OCI-LY1 (cell line): Measurements from ENCODE around the gene ABLIM2.

Experiments
- H2AFZ ChIP-seq: fragments of 200-600 bp; sonication (generic), shearing (Covaris generic); 2 replicates; pipeline ENCODE4 v1.6.0; 2014; ENCODE audit warnings: antibody characterized with exemption, mild to moderate bottlenecking, low read length
- H3F3A ChIP-seq: fragments of 200-600 bp; sonication (generic), shearing (Covaris generic); 2 replicates; pipeline ENCODE4 v1.6.0; 2014; ENCODE audit warnings: mild to moderate bottlenecking, antibody characterized with exemption, low read length, moderate library complexity; ENCODE audit not compliant: insufficient read depth
- H3K27ac ChIP-seq: fragments of 200-600 bp; sonication (generic); 2 replicates; pipeline ENCODE4 v1.5.1; 2014; ENCODE audit warnings: low read length, mixed run types, mild to moderate bottlenecking, low read depth; ENCODE audit not compliant: poor library complexity, severe bottlenecking
- H3K27me3 ChIP-seq: fragments of 200-600 bp; sonication (generic); 2 replicates; pipeline ENCODE4 v1.6.0; 2014; ENCODE audit warnings: antibody characterized with exemption, mild to moderate bottlenecking, low read length, moderate library complexity; ENCODE audit not compliant: insufficient read depth
- H3K36me3 ChIP-seq: fragments of 200-600 bp; sonication (generic); 2 replicates; pipeline ENCODE4 v1.6.1; 2014; ENCODE audit warnings: mild to moderate bottlenecking, antibody characterized with exemption, low read length, moderate library complexity, mixed read lengths; ENCODE audit not compliant: insufficient read depth
- H3K4me1 ChIP-seq: fragments of 200-600 bp; sonication (generic); 2 replicates; pipeline ENCODE4 v1.5.1; 2014; ENCODE audit warnings: mild to moderate bottlenecking, low read length, moderate library complexity; ENCODE audit not compliant: insufficient read depth, severe bottlenecking
- H3K4me2 ChIP-seq: fragments of 200-600 bp; sonication (generic), shearing (Covaris generic); 2 replicates; pipeline ENCODE4 v1.6.1; 2014; ENCODE audit warnings: low read length
- H3K4me3 ChIP-seq: fragments of 200-600 bp; sonication (generic); 2 replicates; pipeline ENCODE4 v1.5.1; 2014; ENCODE audit warnings: low read length, low read depth, mild to moderate bottlenecking, mixed read lengths; ENCODE audit not compliant: poor library complexity, severe bottlenecking
- H3K79me2 ChIP-seq: fragments of 200-600 bp; shearing (Covaris generic); 2 replicates; pipeline ENCODE4 v1.6.1; 2016; ENCODE audit warnings: mixed run types, low read length, mixed read lengths; ENCODE audit not compliant: insufficient read depth
- H3K9ac ChIP-seq: fragments of 200-600 bp; sonication (generic), shearing (Covaris generic); 2 replicates; pipeline ENCODE4 v1.6.1; 2014; ENCODE audit warnings: mild to moderate bottlenecking, low read length, mixed read lengths
- H3K9me2 ChIP-seq: fragments of 200-600 bp; sonication (generic), shearing (Covaris generic); 2 replicates; pipeline ENCODE4 v1.6.1; 2014; ENCODE audit warnings: low read depth, mild to moderate bottlenecking, low read length, mixed read lengths
- H3K9me3 ChIP-seq: fragments of 200-600 bp; shearing (Covaris generic); 2 replicates; pipeline ENCODE4 v1.6.1; 2014; ENCODE audit warnings: low read length, mixed read lengths
- H4K20me1 ChIP-seq: fragments of 200-600 bp; sonication (generic), shearing (Covaris generic); 2 replicates; pipeline ENCODE4 v1.6.0; 2016; ENCODE audit warnings: mild to moderate bottlenecking, low read length; ENCODE audit not compliant: insufficient read depth
- CTCF ChIP-seq: fragments of 200-600 bp; sonication (generic), shearing (Covaris generic); IDR thresholded peaks from 2 replicates; pipeline ENCODE4 v1.5.1; 2017; ENCODE audit warnings: mild to moderate bottlenecking, antibody characterized with exemption, low read length, moderate library complexity, mixed read lengths
- EZH2 ChIP-seq: fragments of 200-600 bp; sonication (generic), shearing (Covaris generic); IDR thresholded peaks from 2 replicates; pipeline ENCODE4 v1.8.0; 2017; ENCODE audit warnings: borderline replicate concordance, mixed run types, mild to moderate bottlenecking, antibody characterized with exemption, low read length, moderate library complexity, mixed read lengths

ABLIM2 gene

GRCh38 chr4:8174970-8175369 is 16.4 kb upstream of the ABLIM2 start:
- Histone ChIP-seq H3K9ac (no peak overlapping the region), H4K20me1 (no peaks in the 10 kb centered on the region), H3K4me2 (no peak overlapping the region), H3K36me3 (no peaks in the 10 kb centered on the region), H3K27me3 (no peaks in the 10 kb centered on the region), H3K4me1 (peaks cover 6% of the 10 kb centered on the region), H3K4me3 (no peak overlapping the region), H3F3A (no peaks in the 10 kb centered on the region), H3K79me2 (no peaks in the 10 kb centered on the region), H3K27ac (no peak overlapping the region), H3K9me2 (no peaks in the 10 kb centered on the region), H3K9me3 (no peaks in the 10 kb centered on the region), H2AFZ (no peak overlapping the region)
- TF ChIP-seq CTCF (no peak), EZH2 (no peak)

DNA sequence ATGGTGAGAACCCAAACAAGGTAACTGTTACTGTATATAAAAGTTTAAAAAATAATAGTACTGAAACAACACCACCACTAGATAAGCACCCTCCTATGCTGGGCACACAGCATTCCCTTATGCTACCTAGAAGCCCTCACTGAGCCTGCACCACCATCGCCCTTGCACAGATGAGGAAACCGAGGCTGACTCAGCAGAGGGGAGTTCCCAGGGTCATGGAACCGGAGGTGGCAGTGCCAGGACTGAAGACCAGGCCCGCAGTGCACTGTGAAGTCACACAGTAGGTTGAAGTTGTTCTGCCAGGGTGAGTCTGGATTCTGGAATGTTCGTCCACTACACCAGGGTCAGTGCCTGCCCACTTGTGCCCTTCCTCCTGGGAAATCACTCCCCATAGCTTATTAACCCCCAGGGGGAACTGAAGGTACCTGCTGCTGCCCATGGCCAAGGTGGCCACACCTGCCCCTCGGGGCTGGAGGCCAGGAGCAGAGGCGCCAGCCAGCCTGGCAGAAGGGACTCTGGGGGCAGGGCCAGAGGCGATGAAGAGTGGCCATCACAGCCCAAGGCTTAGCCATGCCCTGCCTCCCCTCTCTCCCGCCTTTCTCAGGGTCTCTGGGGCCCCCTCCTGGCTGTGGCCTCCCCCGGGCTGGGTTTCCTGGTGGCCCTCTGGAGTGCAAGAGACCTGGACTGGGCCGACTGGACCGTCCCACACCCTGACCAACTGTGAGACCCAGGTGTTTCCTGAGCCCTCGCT is 15.1 kb upstream of the ABLIM2 start:
- Histone ChIP-seq H3K36me3 (no peaks in the 10 kb centered on the region), H3K4me2 (no peak overlapping the region), H2AFZ (no peak overlapping the region), H3K27ac (no peak overlapping the region), H3K4me3 (no peak overlapping the region), H3K9me2 (no peaks in the 10 kb centered on the region), H3K4me1 (peaks cover 6% of the 10 kb centered on the region), H3F3A (no peaks in the 10 kb centered on the region), H3K9ac (no peak overlapping the region), H3K79me2 (no peaks in the 10 kb centered on the region), H4K20me1 (no peaks in the 10 kb centered on the region), H3K27me3 (no peaks in the 10 kb centered on the region), H3K9me3 (no peaks in the 10 kb centered on the region)
- TF ChIP-seq EZH2 (no peak), CTCF (no peak)

- H2AFZ ChIP-seq, result no peak overlapping the region
- no peak overlapping the region for H3K4me2 ChIP-seq
- H3K79me2 ChIP-seq, result no peaks in the 10 kb centered on the region
- H3K9ac ChIP-seq, result no peak overlapping the region
- no peak overlapping the region for H3K27ac ChIP-seq
- H3K4me1 ChIP-seq, result peaks cover 6% of the 10 kb centered on the region
- H3K9me2 ChIP-seq, result no peaks in the 10 kb centered on the region
- peaks cover 3% of the 10 kb centered on the region; the same call in 1 of the 2 replicates for H3K27me3 ChIP-seq
- H4K20me1 ChIP-seq, result no peaks in the 10 kb centered on the region
- no peaks in the 10 kb centered on the region for H3K36me3 ChIP-seq
- H3F3A ChIP-seq, result no peaks in the 10 kb centered on the region
- no peak overlapping the region for H3K4me3 ChIP-seq
- H3K9me3 ChIP-seq, result no peaks in the 10 kb centered on the region
- no peak for TF ChIP-seq EZH2
- no peak for TF ChIP-seq CTCF
These were observed 13.6 kb upstream of the ABLIM2 start for GRCh38 chr4:8171984-8172924.
